ENCODE measurements around the gene EMC9.
A peak's percentile ranks its signal among the peaks of the same experiment; 100 is the strongest.

Gene EMC9

GRCh38 chr14:24149302-24149969 lies 8.0 kb upstream of the EMC9 start:
- no peak for DNase-seq (ENCODE audit: low read depth in 2 of 2)

- DNase-seq (ENCODE audit: low read depth in 2 of 2): no peak
Measured at GRCh38 chr14:24147761-24148428, 6.5 kb upstream of the EMC9 start.

GRCh38 chr14:24146978-24147760 lies 5.8 kb upstream of the EMC9 start, which contains the start of gene RNF31:
Gene RNF31, plus strand, starts transcription at chr14:24147498. Its CDS starts 201 bp downstream, at chr14:24147699.
- peak; percentile 93 to 96 for DNase-seq (ENCODE audit: low read depth in 2 of 2)

DNA sequence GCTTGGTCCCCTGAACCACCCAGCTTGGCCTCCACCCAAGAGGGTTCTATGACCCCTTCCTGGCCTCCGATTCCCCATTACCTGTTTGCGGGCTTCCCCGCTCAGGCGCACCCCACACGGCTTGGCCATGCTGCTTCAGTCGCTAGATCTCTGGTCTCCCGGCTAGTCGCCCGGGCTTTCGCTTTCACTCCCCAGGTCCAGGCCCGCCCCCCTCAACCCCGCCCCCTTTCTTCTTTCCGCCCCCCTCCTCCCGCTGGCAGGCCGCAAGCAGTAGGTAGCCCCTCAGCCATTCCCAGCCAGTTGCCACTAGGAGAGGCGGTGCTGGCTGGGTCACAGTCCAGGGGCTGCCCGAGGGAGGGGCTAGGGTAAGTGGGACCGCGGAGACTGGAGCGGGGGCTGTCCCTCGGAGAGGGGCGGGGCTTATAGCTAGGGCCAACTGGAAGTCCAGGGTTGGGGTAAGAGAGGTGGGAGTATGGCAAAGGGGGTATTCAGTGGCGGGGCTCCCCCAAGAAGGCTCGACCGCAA lies 5.1 kb upstream of the EMC9 start, which contains the start of gene PSME2:
PSME2 (minus strand) TSS at position 158 of the 525 bp plus-strand sequence; CDS start at position 129, 29 bp downstream.
- DNase-seq (ENCODE audit: low read depth in 2 of 2): peak; percentile 61 to 64

DNA sequence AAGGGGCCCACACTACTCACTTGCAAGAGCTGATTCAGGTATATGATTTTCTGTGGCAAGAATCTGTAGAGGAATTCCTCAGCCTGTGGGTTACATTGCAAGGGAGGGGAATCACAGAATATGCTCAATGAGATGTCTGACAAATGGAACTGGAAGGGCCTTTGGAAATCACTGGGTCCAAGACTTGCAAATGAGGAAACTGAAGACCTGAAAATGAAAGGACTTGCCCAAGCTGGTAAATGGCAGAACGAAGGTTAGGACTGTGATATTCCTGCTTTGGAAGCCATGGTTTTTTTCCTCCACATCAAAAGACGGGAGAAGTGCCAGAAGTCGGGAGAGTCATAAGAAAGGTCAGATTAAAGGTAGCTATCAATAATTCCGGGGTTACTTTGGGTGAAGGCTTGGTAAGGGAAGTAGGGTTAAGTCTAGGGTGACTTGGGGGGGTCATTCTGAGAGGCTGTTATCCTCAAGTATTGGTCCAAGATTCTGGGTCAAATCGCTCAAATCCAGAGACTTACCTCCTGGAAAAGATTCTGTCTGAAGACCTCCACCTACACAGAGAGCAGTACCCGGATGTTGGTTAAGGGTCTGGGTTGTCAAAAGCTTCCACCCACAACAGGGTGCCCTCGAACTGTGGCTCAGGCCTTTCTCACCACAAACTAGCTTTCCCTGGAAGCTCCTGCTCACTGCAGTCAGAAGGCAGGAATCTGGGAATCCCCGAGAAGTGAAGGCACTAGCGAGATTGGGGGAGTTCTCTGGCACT lies 4.5 kb upstream of the EMC9 start:
- DNase-seq (ENCODE audit: low read depth in 2 of 2): no peak

- DNase-seq (ENCODE audit: low read depth in 2 of 2): no peak
Measured at GRCh38 chr14:24145219-24145618, 3.8 kb upstream of the EMC9 start.

- no peak for DNase-seq (ENCODE audit: low read depth in 2 of 2)
Measured at GRCh38 chr14:24144451-24144850, 3.1 kb upstream of the EMC9 start.

GRCh38 chr14:24143511-24143910 lies 2.1 kb upstream of the EMC9 start:
- no peak for DNase-seq (ENCODE audit: low read depth in 2 of 2)

- no peak for DNase-seq (ENCODE audit: low read depth in 2 of 2)
Measured at GRCh38 chr14:24139272-24139934, 2.0 kb downstream of the EMC9 start.

- DNase-seq (ENCODE audit: low read depth in 2 of 2): no peak
Measured at GRCh38 chr14:24138396-24139271, 2.8 kb downstream of the EMC9 start.

DNA sequence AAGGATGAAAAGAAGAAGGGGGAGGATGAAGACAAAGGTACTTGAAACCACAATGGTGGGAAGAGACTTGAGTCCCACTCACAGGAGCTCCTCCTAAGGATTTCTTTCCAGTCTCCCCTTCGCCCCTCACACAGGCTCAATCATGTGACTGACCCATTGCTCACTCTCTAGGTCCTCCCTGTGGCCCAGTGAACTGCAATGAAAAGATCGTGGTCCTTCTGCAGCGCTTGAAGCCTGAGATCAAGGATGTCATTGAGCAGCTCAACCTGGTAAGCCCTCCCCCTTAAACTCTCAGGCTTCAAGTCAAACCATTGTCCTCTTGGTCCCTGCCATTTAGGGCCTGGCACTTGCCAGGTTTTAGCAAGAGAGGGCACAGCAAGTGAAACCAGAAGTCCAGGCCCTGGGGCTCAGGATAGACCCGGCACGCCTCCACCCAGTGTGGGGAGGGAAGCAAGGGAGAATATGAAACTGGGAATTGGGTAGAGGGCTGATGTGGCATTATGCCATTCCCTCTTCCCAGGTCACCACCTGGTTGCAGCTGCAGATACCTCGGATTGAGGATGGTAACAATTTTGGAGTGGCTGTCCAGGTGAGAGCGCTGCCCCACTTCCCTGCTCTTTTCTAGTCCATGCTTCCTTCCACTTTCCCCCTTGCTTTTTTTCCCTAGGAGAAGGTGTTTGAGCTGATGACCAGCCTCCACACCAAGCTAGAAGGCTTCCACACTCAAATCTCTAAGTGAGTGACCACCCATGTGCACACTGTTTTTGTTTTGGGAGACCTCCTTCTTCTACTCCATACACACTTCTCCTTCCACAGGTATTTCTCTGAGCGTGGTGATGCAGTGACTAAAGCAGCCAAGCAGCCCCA lies 3.6 kb downstream of the EMC9 start:
- DNase-seq (ENCODE audit: low read depth in 2 of 2): no peak

DNA sequence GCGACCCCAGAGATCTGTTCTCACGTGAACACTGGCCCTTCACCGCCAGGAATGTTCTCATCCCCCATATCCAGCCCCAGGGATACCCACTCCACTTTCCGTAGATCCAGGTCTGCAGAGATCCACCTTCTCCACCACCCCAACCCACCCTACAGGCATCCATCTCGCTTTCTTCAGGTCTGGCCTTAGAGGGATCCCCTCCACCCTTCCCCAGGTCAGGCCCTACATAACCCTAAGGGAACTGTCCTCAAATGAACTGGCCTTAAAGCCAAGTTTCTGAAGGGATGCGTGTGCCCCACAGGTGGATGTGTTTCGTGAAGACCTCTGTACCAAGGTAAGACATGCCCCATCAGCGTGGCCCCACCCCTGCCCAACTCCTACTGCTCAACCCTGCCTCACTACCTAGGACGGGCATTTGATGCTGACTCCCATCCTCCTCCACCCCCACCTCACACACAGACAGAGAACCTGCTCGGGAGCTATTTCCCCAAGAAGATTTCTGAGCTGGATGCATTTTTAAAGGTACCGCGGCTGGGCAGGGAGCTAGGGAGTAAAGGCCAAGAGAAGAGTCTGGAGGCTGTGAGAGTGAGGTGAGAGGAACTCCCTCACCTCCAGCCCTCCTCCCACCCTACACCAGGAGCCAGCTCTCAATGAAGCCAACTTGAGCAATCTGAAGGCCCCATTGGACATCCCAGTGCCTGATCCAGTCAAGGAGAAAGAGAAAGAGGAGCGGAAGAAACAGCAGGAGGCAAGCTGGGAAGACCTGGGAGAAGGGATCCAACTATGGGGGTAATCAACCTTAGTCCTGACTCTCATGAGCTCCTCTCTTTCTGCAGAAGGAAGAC lies 4.5 kb downstream of the EMC9 start:
- no peak for DNase-seq (ENCODE audit: low read depth in 2 of 2)

DNA sequence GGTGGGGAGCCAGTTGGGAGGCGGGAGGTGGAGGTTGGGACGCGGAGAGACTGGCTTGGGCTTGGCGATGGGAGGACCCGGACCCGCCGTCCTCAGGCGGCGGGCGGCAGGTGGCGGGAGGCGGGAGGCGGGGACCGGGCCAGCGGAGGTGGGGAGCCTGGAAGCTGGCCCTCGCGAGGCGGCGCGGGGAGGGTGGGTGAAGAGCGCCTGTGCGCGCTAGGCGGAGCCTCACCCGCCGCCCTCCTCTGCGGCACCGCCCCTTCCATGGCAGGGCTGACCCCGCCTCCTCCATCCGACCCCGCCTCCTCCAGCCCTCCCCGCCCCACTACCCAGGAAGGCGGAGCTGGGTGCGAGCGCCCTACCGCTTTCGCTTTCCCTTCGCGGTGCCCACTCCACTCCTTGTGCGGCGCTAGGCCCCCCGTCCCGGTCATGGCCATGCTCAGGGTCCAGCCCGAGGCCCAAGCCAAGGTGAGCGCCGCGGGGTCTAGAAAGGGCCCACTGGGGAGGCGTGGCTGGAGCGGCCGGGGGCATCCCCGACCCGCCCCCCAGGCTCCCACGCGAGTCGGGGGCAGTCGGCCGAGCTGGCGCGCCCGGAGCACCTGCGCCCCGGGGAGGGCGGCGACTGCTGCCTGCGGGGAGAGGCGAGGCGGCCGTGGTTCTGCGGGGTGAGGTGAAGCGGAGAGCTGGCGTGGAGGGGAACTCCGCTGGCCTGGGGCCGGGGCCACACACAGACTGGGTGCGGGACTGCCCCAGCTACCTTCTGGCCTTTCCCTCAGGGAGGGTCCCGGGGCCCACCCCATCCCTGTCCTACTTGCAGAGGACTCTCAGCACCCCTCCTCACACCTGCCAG lies 5.3 kb downstream of the EMC9 start, which contains the start of gene PSME1:
PSME1 (plus strand) TSS at position 361 of the 850 bp plus-strand sequence; CDS start at position 430, 69 bp downstream.
- peak; percentile 89 to 90 for DNase-seq (ENCODE audit: low read depth in 2 of 2)

GRCh38 chr14:24135584-24135833 lies 5.9 kb downstream of the EMC9 start:
- DNase-seq (ENCODE audit: low read depth in 2 of 2): no peak

DNA sequence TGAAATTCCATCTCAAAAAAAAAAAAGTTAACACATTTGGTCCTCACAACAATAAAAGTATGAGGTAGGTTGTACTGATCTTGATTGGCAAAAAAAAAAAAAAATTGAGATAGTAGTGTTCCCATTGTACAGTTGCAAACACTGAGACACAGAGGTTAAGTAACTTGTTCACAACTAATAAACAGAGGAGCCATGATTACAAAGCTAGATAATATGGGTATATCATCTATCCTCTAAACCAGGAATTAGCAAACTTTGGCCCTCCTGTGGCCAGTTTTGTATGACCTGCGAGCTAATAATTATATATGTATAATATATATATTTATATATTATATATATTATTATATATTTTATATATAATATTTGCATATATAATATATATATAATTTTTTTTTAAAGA lies 7.7 kb downstream of the EMC9 start:
- no peak for DNase-seq (ENCODE audit: low read depth in 2 of 2)

- no peak for DNase-seq (ENCODE audit: low read depth in 2 of 2)
Measured at GRCh38 chr14:24132976-24133375, 8.4 kb downstream of the EMC9 start.

DNA sequence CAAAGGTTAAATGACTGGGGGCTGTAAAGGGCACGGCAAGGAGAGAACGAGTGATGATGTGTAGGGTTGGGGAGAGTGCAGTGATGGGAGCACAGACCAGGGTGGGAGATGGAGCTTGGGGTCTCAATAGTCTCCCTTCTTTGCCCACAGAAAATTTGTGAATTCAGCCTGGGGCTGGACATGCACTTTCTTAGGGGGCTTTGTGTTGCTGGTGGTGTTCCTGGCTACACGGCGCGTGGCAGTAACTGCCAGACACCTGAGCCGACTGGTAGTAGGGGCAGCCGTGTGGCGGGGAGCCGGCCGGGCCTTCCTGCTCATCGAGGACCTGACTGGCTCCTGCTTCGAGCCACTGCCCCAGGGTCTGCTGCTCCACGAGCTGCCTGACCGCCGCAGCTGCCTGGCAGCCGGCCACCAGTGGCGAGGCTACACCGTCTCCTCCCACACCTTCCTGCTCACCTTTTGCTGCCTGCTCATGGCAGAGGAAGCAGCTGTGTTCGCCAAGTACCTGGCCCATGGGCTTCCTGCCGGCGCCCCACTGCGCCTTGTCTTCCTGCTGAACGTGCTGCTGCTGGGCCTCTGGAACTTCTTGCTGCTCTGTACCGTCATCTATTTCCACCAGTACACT lies 9.2 kb downstream of the EMC9 start:
- no peak for DNase-seq (ENCODE audit: low read depth in 2 of 2)
